Lower lobe of right lung (tissue), 2 donors: ENCODE results near the gene MRTFA. TPM values are rescaled to one million over a fixed set of nuclear protein-coding genes. Genes with fewer than 3 reads are reported as not detected.

Source experiments
- ATAC-seq, 2 donors: fragments of 200-7000 bp; cut with Tn5 transposase; one replicate each; pipeline ENCODE4 v1.9.1; 2020 to 2022; ENCODE audit warnings: mild to moderate bottlenecking in 2 of 2, moderate library complexity in 2 of 2
- DNase-seq: peaks from one replicate; pipeline ENCODE4 v3.0.0-alpha.2; 2020
- H3K27ac ChIP-seq: fragments of 200-600 bp; one replicate; pipeline ENCODE4 v1.8.0; 2022
- H3K27me3 ChIP-seq: fragments of 200-600 bp; one replicate; pipeline ENCODE4 v1.8.0; 2022; ENCODE audit warnings: low read depth
- H3K36me3 ChIP-seq: fragments of 200-600 bp; one replicate; pipeline ENCODE4 v1.8.0; 2022; ENCODE audit warnings: mild to moderate bottlenecking
- H3K4me1 ChIP-seq: fragments of 200-600 bp; one replicate; pipeline ENCODE4 v1.8.0; 2022
- H3K4me3 ChIP-seq: fragments of 200-600 bp; one replicate; pipeline ENCODE4 v1.8.0; 2022; ENCODE audit warnings: mild to moderate bottlenecking
- H3K9me3 ChIP-seq: fragments of 200-600 bp; one replicate; pipeline ENCODE4 v1.8.0; 2022
- intact Hi-C: fragments of 100-400 bp; cut with DNase I; formaldehyde crosslinking; loops from one replicate; pipeline ENCODE4 v1.11.0; 2022
- total RNA-seq: library from RNA; stranded (reverse); fragmentation: NEBNext Ultra II Directional; extraction: Animal tissue kit (Norgen Biotek cat#: 25700); gene quantifications from one replicate; pipeline ENCODE4 v1.2.1, GENCODE V29; 2021
- TF ChIP-seq, protein P1 (sequence below): fragments of 200-600 bp; IDR thresholded peaks from one replicate; pipeline ENCODE4 v1.8.0; 2022; ENCODE audit warnings: antibody characterized with exemption, mild to moderate bottlenecking
- donor health status: DM: no; HTN: yes; CAD: no; lungs with severe emphysema.

Gene MRTFA
- total RNA-seq, 1 donor from 2014 or later = 54.2 TPM

DNA sequence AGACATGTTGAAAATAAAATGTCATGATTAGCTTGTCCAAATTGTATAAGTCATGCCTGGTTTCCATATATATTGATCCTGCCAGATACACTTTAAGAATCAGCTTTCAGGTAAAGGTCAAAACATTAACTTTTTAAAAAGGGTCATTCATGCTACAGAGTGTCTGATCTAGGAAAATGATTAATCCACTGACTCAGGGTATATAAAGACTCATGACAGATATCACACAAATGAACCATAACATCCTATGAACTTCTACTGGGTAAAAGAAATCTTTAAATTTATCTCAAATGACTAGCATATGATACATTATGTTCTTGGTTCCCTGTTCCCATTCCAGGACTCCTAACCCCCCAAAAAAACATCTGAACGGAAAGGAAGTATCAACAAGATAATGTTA lies 11.7 kb downstream of the MRTFA start:
- Histone ChIP-seq H3K36me3 (no peaks in the 10 kb centered on the region), H3K4me3 (no peak overlapping the region), H3K4me1 (peaks cover 23% of the 10 kb centered on the region), H3K27ac (no peak overlapping the region), H3K27me3 (no peaks in the 10 kb centered on the region), H3K9me3 (peaks cover 15% of the 10 kb centered on the region)
- ATAC-seq = no peak
- no peak for DNase-seq
- intact Hi-C loops = no loop called here
- TF ChIP-seq, protein P1, sequence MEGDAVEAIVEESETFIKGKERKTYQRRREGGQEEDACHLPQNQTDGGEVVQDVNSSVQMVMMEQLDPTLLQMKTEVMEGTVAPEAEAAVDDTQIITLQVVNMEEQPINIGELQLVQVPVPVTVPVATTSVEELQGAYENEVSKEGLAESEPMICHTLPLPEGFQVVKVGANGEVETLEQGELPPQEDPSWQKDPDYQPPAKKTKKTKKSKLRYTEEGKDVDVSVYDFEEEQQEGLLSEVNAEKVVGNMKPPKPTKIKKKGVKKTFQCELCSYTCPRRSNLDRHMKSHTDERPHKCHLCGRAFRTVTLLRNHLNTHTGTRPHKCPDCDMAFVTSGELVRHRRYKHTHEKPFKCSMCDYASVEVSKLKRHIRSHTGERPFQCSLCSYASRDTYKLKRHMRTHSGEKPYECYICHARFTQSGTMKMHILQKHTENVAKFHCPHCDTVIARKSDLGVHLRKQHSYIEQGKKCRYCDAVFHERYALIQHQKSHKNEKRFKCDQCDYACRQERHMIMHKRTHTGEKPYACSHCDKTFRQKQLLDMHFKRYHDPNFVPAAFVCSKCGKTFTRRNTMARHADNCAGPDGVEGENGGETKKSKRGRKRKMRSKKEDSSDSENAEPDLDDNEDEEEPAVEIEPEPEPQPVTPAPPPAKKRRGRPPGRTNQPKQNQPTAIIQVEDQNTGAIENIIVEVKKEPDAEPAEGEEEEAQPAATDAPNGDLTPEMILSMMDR = no peak

DNA sequence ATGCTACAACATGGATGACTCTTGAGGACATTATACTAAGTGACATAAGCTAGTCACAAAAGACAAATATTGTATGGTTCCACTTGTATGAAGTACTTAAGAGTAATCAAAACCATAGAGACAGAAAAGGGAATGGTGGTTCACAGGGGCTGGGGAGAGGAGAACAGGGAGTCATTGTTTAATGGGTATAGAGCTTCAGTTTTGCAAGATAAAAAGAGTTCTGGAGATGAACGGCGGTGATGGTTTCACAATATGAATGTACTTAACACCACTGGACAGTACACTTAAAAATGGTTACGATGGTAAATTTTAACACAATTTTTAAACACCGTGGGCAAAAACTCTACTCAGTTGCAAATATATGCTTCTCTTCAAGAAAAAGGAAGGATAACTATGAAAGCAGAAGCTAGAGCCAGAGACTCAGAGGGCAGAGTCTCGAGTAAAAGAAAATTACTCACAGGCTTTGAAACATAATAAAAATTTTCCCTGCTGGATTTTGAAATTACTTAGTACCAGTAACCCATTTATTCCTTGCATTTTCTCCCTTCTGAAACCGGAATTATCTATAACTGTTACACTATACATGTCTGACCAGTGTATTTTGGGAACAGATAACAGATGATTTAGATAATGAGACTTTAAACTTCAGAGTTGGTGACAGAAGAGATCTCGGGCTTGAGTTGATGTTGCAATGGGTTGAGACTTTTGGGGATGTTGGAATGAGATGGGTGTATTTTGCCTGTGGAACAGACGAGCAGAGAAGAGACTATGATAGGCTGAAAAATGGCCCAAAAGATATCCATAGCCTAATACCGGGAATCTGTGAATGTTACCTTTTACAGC lies 15.0 kb downstream of the MRTFA start:
- H3K36me3 ChIP-seq = no peaks in the 10 kb centered on the region
- ATAC-seq = peak in 1 of 2 donors; percentile 32
- peaks cover 15% of the 10 kb centered on the region for H3K9me3 ChIP-seq
- TF ChIP-seq, protein P1 = no peak
- no peaks in the 10 kb centered on the region for H3K4me1 ChIP-seq
- DNase-seq = no peak
- intact Hi-C loops = no loop called here
- no peak overlapping the region for H3K4me3 ChIP-seq
- H3K27ac ChIP-seq = no peak overlapping the region
- H3K27me3 ChIP-seq = no peaks in the 10 kb centered on the region

DNA sequence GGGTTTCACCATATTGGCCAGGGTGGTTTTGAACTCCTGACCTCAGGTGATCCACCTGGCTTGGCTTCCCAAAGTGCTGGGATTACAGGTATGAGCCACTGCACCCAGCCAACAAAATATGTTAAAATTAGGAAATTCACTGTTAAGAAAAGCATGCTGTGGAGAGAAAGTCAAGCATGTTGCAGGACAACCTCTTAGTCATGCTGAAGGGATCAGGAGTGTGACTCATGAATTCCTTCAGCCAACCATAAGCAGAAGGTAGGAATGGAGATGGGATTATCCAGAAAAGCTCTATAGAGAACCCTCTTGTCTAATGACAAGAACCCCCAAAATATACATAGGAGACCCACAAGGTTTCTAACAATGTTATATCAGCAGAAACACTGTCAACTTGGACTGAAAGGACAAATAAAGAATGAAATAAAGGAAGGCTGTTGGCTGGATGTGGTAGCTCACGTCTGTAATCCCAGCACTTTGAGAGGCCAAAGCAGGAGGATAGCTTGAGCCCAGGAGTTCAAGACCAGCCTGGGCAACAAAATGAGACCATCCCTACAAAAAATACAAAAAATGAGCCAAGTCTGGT lies 16.0 kb downstream of the MRTFA start:
- no peak overlapping the region for H3K4me3 ChIP-seq
- H3K27me3 ChIP-seq = no peaks in the 10 kb centered on the region
- peaks cover 15% of the 10 kb centered on the region for H3K9me3 ChIP-seq
- no peak overlapping the region for H3K27ac ChIP-seq
- ATAC-seq = no peak
- H3K36me3 ChIP-seq = no peaks in the 10 kb centered on the region
- intact Hi-C loops = no loop called here
- TF ChIP-seq, protein P1 = no peak
- no peaks in the 10 kb centered on the region for H3K4me1 ChIP-seq
- no peak for DNase-seq

DNA sequence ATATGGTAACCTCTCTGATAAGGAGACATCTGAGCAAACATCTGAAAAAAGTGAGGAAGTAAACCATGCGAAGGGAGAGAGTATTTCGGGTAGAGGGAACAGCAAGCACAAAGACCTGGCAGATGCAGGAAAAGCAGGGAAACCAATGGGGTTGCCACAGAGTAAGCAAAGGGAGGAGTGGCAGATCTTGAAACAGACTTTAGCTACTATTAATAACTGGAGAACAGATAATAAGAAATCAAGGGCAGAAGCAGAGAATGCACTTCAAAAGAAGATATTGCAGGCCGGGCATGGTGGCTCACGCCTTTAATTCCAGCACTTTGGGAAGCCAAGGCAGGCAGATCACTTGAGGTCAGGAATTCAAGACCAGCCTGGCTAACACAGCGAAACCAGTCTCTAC lies 18.1 kb downstream of the MRTFA start:
- Histone ChIP-seq H3K36me3 (no peaks in the 10 kb centered on the region), H3K9me3 (peaks cover 15% of the 10 kb centered on the region), H3K4me3 (no peak overlapping the region), H3K27ac (no peak overlapping the region), H3K27me3 (no peaks in the 10 kb centered on the region), H3K4me1 (no peaks in the 10 kb centered on the region)
- TF ChIP-seq, protein P1 = no peak
- DNase-seq (no peak), ATAC-seq (no peak)
- intact Hi-C loops = no loop called here

DNA sequence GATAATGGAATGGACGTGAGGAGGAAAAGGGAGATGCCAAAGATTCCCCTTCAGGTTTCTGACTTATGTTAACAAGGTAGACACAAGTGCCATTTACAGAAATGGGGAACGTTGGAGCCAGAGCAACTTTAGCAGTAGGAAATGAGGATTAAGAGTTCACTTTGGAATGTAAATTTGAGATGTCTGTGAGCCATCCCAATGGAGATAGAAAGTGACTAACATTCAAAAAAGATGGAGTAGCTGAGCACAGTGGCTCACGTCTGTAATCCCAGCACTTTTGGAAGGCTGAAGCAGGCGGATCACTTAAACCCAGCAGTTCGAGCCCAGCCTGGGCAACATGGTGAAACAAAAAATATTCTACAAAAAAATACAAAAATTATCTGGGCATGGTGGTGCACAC lies 19.9 kb downstream of the MRTFA start:
- Histone ChIP-seq H3K27ac (no peak overlapping the region), H3K36me3 (no peaks in the 10 kb centered on the region), H3K27me3 (no peaks in the 10 kb centered on the region), H3K9me3 (peaks cover 8% of the 10 kb centered on the region), H3K4me1 (no peaks in the 10 kb centered on the region), H3K4me3 (no peak overlapping the region)
- DNase-seq = no peak
- TF ChIP-seq, protein P1 = no peak
- no peak for ATAC-seq
- intact Hi-C loops = no loop called here
